IPS-NIHi7 (cell line): ENCODE measurements around the gene CCSER1.
A peak's percentile ranks its signal among the peaks of the same experiment; 100 is the strongest.
"Not testable (repeated sequence)": the region's sequence is repeated elsewhere in the genome, so short reads cannot be mapped to it uniquely, and the experiment has no call there.

Experiments
- DNase-seq: peaks from one replicate; pipeline ENCODE4 v3.0.0; 2012; ENCODE audit warnings: mixed read lengths; ENCODE audit errors: extremely low spot score

The CCSER1 gene

GRCh38 chr4:91057871-91058270 lies 930.7 kb downstream of the CCSER1 start:
- DNase-seq, result no peak

- no peak for DNase-seq
Measured at GRCh38 chr4:91058345-91058744, 931.2 kb downstream of the CCSER1 start.

DNA sequence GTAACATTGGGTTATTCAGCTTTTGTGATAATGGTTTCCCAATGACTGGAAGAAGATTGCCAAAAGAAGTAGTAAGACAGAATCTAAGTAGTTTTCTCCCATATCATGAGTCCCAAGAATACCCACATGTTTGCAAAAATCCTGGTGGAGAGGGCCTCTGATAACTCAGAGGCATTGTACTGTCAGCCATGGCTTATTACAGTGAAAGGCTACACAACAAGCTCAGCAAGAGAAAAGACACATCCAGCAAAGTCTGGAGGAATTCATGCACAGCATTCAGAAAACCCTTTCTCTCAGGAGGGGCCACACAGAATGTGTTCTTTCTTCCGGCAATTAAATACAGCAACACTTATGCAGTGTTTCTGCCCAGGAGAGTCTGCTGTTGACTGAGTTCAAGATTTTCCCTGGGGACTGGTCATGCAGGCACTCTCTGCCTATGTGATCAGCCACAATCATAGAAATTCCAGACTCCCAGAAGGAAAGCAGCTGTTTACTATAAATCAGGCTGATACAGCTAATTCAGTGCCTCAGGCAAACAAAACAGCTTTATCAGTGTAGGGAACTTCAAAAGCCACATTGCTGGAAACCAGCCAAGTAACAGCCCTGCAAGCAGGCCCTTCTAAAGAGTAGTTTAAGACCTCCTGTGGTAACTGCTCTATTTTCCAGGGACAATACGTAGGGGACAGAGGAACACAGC lies 937.1 kb downstream of the CCSER1 start:
- DNase-seq, result peak; percentile 26

- DNase-seq, result no peak
Measured at GRCh38 chr4:91065117-91065516, 937.9 kb downstream of the CCSER1 start.

DNA sequence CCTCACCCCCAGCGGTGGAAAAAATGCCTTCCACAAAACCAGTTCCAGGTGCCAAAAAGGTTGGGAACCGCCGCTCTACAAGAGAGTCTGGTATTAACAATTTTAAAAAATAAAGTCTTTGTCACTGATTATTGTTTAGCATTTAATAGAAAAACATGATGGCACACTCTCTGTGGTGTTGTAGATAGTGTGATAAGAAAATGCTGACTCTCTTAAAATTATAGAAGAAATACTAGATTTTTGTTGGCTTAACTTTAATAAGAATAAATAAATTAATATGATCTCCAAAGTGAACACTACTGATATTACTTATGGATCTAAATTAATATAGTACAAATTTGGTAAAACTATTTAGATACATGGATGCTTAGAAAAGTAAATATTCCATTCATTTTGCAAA lies 943.5 kb downstream of the CCSER1 start:
- DNase-seq, result no peak

DNA sequence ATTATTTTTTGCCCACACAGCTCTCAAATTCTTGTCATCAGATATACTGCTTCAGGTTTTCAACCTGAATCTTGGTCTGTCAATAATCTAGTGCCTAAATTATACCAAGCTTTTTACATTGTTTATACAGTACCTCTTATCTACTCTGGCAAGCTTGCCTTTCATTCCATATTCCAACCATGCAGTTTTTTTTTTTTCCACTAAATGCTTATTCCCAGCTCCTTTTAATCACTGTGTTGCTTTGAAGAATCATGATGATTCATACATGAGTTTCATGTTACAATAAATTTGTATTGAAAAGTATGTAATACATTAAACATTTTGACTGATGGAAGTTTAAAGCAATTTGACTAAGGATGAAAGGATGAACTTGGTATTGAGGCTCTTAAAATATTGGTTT lies 949.0 kb downstream of the CCSER1 start:
- no peak for DNase-seq

GRCh38 chr4:91085961-91086360 lies 958.8 kb downstream of the CCSER1 start:
- no peak for DNase-seq

- no peak for DNase-seq
Measured at GRCh38 chr4:91087743-91088142, 960.5 kb downstream of the CCSER1 start.

GRCh38 chr4:91089178-91089577 lies 962.0 kb downstream of the CCSER1 start:
- no peak for DNase-seq

GRCh38 chr4:91092398-91092980 lies 965.3 kb downstream of the CCSER1 start:
- DNase-seq, result no peak

- DNase-seq, result not testable (repeated sequence)
Measured at GRCh38 chr4:91094220-91094619, 967.0 kb downstream of the CCSER1 start.

DNA sequence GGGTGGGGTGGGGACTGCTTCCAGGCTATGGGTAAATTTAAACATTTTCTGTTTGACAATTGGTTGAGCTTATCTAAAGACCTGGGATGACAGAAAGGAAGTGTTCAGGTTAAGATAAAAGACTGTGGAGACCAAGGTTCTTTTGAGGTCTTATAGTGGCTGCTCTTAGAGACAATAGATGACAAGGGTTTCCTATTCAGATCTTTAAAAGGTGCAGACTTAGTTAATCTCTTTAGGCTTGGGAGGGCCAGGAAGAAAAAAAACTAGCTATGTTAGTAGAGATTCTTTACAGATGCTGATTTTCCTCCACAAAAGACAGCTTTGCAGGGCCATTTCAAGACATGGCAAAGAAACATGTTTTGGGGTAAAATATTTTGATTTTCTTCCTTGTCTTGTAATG lies 972.5 kb downstream of the CCSER1 start:
- DNase-seq, result no peak

GRCh38 chr4:91108751-91109150 lies 981.6 kb downstream of the CCSER1 start:
- DNase-seq, result no peak

- no peak for DNase-seq
Measured at GRCh38 chr4:91111556-91111955, 984.4 kb downstream of the CCSER1 start.

DNA sequence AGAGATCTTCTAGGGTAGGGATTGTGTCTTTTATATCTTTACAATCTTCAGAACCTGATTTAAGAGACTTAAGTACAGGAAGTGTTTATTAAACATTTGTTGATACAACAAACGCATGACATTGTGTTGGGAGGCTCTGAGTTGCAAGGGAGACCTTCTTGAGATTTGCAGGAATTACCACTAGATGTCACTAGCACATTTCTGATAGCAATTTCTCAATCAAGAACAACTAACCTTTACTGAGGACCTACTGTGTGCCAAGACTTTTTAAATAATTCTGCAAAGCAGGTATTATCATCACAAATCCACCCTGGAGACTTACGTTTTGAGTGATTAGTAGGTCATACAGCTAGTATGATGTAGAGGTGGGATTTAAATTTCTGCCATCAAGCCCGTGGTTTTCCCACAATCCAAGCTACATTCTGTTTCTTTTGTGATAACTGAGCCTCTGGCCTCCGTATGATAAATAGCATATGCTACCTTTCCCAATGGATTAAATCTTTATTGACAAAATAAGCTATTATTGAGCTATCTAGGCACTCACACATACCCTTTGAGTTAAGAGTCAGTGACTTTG lies 986.0 kb downstream of the CCSER1 start:
- peak; percentile 35 for DNase-seq

DNA sequence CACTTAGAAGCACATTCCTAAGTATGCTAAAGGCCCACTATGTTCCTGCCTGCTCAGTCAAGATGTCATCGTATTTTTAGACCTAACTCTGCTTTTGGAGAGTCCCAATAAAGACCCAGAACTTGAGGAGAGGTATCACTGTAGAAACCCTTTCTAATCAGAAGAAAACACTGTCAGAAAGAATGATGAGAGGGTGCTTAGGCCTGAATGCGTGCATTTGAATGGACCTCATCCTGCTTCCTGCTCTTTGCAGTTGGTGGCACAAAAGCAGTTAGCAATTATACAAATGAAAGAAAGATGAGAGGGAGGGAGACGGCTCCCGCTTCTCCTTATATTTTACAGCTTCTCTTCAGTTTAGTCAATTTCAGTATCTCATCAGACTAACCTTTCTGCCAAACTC lies 987.2 kb downstream of the CCSER1 start:
- DNase-seq, result peak; percentile 9

DNA sequence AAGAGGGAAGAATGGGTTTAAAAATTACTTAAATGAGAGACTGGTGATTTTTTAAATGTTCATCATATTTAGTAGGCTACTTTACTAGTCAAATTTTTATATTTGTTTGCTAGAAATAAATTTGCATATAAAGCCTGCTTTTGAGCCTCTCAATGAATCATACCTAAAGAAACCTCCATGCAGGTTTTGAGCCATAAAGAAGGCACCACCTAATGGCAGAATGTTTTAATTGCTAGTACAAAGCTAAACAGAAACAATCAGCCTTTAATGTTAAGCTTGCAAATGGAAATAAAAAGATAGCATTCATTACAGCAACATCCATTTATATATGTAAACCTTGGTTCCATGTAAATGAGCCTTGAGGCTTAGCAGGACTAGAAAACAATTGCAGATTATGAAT lies 989.7 kb downstream of the CCSER1 start:
- peak; percentile 16 for DNase-seq

- no peak for DNase-seq
Measured at GRCh38 chr4:91118597-91118996, 991.4 kb downstream of the CCSER1 start.

DNA sequence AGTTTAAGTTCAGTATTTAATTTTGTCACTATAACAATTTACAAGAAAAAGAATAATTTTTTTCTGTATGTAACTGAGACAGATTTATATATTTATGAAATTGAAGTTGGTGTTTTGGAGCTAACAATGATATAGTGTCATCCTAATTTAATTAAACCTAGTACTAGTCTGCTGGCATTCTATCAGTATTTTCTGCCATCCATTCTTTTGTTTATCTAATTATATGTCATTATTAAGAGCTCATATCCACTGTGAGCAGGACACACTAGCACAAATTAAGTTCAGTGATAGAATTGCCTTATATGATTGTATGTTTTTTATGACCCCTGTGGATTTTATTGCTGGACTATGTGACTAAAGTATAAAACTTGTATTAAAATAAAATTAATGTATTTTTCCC lies 996.5 kb downstream of the CCSER1 start:
- no peak for DNase-seq

DNA sequence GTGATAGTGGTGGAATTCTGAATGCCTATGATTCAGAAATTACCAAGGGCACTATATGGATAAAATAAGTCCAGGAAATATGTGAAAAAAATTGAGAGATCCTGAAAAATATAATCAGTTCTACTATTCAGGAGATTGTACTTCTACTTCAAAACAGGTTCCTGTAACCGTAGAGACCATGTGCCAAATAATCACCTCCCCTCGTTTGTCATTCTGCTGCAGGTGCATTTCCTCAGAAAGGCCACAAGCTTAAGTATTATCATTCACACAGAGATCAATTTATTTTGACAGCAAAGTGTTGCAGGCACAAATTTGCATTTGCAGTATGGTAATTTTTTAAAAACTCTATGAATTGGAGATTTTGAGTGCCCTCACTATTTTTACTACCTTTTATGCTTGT lies 1000.0 kb downstream of the CCSER1 start:
- no peak for DNase-seq

- peak; percentile 23 for DNase-seq
Measured at GRCh38 chr4:91127831-91128230, 1000.6 kb downstream of the CCSER1 start.

GRCh38 chr4:91128519-91128918 lies 1001.3 kb downstream of the CCSER1 start:
- DNase-seq, result no peak

- DNase-seq, result no peak
Measured at GRCh38 chr4:91147067-91147466, 1019.9 kb downstream of the CCSER1 start.
